K562 (cell line): ENCODE data around the gene HEMGN. TPM values are rescaled to one million over a fixed set of nuclear protein-coding genes. Genes with fewer than 3 reads are reported as not detected.

Source experiments
- BCL6 ChIP-seq: fragments of 250-450 bp; sonication (Bioruptor Pico); IDR thresholded peaks from 2 replicates; pipeline ENCODE4 v1.4.0; 2020
- CBX1 ChIP-seq: sonication (generic); IDR thresholded peaks from 2 replicates; pipeline ENCODE4 v1.6.1; 2016; ENCODE audit warnings: antibody characterized with exemption, low read depth, mild to moderate bottlenecking
- EP400 ChIP-seq: fragments of 450-650 bp; IDR thresholded peaks from 2 replicates; pipeline ENCODE4 v1.6.1; 2017; ENCODE audit warnings: antibody characterized with exemption, mild to moderate bottlenecking, moderate library complexity
- KDM5B ChIP-seq: fragments of 200-600 bp; sonication (generic); IDR thresholded peaks from 2 replicates; pipeline ENCODE4 v1.6.1; 2012; ENCODE audit warnings: low read depth, mild to moderate bottlenecking, moderate library complexity, low read length, control low read depth, inconsistent platforms; ENCODE audit not compliant: insufficient replicate concordance
- POLR2H ChIP-seq: IDR thresholded peaks from 2 replicates; pipeline ENCODE4 v1.6.1; 2016; ENCODE audit warnings: missing genetic modification characterization, low read depth, mild to moderate bottlenecking, control low read depth, missing compliant biosample characterization, moderate library complexity
- PRMT5 ChIP-seq: sonication (generic); formaldehyde crosslinking; IDR thresholded peaks from 2 replicates; pipeline ENCODE4 v1.5.0; 2020; ENCODE audit warnings: missing genetic modification reagents
- PTTG1 ChIP-seq: fragments of 450-650 bp; IDR thresholded peaks from 2 replicates; pipeline ENCODE4 v1.6.1; 2016; ENCODE audit warnings: low read depth, mild to moderate bottlenecking, missing genetic modification characterization, missing compliant biosample characterization
- RBBP5 ChIP-seq: fragments of 200-600 bp; sonication (generic); IDR thresholded peaks from 2 replicates; pipeline ENCODE4 v1.6.1; 2012; ENCODE audit warnings: borderline replicate concordance, mild to moderate bottlenecking, low read length, control low read depth, inconsistent platforms; ENCODE audit not compliant: insufficient read depth, poor library complexity, severe bottlenecking
- SMAD4 ChIP-seq: fragments of 250-450 bp; sonication (Bioruptor Pico); conservative IDR thresholded peaks from 2 replicates; pipeline ENCODE4 v1.8.0; 2021; ENCODE audit warnings: inconsistent platforms, mild to moderate bottlenecking, moderate library complexity
- STAT5B ChIP-seq: fragments of 250-450 bp; sonication (Bioruptor Pico); IDR thresholded peaks from 2 replicates; pipeline ENCODE4 v1.8.0; 2021; ENCODE audit warnings: mild to moderate bottlenecking, inconsistent platforms
- TCF7 ChIP-seq: sonication (generic); IDR thresholded peaks from 2 replicates; pipeline ENCODE4 v1.6.1; 2016; ENCODE audit warnings: antibody characterized with exemption, borderline replicate concordance
- ZNF12 ChIP-seq: sonication (generic); formaldehyde crosslinking; IDR thresholded peaks from 2 replicates; pipeline ENCODE4 v1.4.0; 2020; ENCODE audit warnings: mild to moderate bottlenecking, missing genetic modification reagents
- ZNF133 ChIP-seq: fragments of 250-450 bp; sonication (Bioruptor Pico); IDR thresholded peaks from 2 replicates; pipeline ENCODE4 v1.4.0; 2020; ENCODE audit warnings: mild to moderate bottlenecking
- polyA plus RNA-seq, 8 experiments: library from polyadenylated mRNA; depleted of rRNA in 4 of 8; stranded (reverse) in 5 of 8; unstranded in 3 of 8; fragments of >200 nt; fragmentation: Nextera tagmentation in 2 of 8; fragmentation: Illumina TruSeq in 1 of 8; extraction: Ambion mirVana in 2 of 8; extraction: Trizol in 1 of 8; gene quantifications; 2 replicates each; pipeline versions ENCODE4 v1.2.1 to v1.2.3, GENCODE V29; 2011 to 2014; ENCODE audit warnings: inconsistent platforms in 1 of 8, missing spikeins in 1 of 8
- total RNA-seq, 7 experiments: library from RNA; depleted of rRNA in 6 of 7; stranded (reverse); fragments of >200 nt in 6 of 7; fragmentation: Illumina TruSeq in 2 of 7; extraction: Trizol in 2 of 7; gene quantifications; 2 replicates each; pipeline versions ENCODE4 v1.2.1 to v1.2.3, GENCODE V29; 2011 to 2021; ENCODE audit warnings: low replicate concordance in 1 of 7
- TF ChIP-seq, protein P1 (sequence below): fragments of 450-650 bp; IDR thresholded peaks from 2 replicates; pipeline ENCODE4 v1.6.1; 2017; ENCODE audit warnings: antibody characterized with exemption
- TF ChIP-seq, protein P2 (sequence below): fragments of 250-450 bp; sonication (Bioruptor Pico); IDR thresholded peaks from 2 replicates; pipeline ENCODE4 v1.8.0; 2022; ENCODE audit warnings: inconsistent platforms
- TF ChIP-seq, protein P3 (sequence below): fragments of 250-450 bp; sonication (Bioruptor Pico); IDR thresholded peaks from 2 replicates; pipeline ENCODE4 v1.5.0; 2021
- TF ChIP-seq, protein P4 (sequence below), 2 experiments: fragments of 450-650 bp in 1 of 2; IDR thresholded peaks; 2 replicates each; pipeline ENCODE4 v1.6.1; 2011 to 2017; ENCODE audit warnings: low read depth in 2 of 2, antibody characterized with exemption in 1 of 2, borderline replicate concordance in 1 of 2, low read length in 1 of 2, mild to moderate bottlenecking in 1 of 2, mixed read lengths in 1 of 2; ENCODE audit not compliant: control insufficient read depth in 1 of 2
- TF ChIP-seq, protein P5 (sequence below): sonication (generic); formaldehyde crosslinking; IDR thresholded peaks from 2 replicates; pipeline ENCODE4 v1.9.0; 2022; ENCODE audit warnings: mild to moderate bottlenecking, missing genetic modification reagents

HEMGN gene
- total and polyA plus RNA-seq, 9 of the 15 experiments (the other 6 are each of a cell fraction or from before 2014, with no cell fraction given): 56.3 to 258 (median 137) TPM

DNA sequence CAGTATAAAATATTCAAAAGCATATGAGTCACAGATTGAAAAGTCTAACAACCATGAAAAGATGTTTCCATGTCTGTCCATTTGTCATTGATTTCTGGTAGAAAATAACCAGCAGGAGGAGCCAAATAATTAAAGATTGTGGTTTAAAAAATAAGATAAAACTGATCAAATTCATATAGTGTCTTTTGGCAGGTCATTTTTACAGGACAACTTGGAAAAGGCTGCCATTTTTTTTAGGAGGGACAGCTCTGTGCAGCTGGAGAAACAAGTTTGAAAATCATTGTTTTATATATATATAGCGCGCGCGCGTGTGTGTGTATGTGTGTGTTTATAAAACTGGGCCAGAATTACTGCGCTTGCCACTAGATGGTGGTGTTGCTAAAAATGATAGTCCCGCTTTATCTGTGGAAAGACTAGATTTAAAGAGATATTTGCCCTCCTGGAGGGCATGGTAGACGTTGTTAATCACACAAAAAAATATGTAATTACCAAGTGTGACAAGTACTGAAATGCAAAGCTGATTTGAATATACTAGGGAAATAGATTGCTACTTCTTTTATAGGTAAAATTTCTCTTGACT, 14.4 kb downstream of the HEMGN start (continued):
- TF ChIP-seq, protein P1, sequence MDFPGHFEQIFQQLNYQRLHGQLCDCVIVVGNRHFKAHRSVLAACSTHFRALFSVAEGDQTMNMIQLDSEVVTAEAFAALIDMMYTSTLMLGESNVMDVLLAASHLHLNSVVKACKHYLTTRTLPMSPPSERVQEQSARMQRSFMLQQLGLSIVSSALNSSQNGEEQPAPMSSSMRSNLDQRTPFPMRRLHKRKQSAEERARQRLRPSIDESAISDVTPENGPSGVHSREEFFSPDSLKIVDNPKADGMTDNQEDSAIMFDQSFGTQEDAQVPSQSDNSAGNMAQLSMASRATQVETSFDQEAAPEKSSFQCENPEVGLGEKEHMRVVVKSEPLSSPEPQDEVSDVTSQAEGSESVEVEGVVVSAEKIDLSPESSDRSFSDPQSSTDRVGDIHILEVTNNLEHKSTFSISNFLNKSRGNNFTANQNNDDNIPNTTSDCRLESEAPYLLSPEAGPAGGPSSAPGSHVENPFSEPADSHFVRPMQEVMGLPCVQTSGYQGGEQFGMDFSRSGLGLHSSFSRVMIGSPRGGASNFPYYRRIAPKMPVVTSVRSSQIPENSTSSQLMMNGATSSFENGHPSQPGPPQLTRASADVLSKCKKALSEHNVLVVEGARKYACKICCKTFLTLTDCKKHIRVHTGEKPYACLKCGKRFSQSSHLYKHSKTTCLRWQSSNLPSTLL: no peak
- TF ChIP-seq ZNF133 (CRISPR knock-in tag): no peak
- TF ChIP-seq, protein P2, sequence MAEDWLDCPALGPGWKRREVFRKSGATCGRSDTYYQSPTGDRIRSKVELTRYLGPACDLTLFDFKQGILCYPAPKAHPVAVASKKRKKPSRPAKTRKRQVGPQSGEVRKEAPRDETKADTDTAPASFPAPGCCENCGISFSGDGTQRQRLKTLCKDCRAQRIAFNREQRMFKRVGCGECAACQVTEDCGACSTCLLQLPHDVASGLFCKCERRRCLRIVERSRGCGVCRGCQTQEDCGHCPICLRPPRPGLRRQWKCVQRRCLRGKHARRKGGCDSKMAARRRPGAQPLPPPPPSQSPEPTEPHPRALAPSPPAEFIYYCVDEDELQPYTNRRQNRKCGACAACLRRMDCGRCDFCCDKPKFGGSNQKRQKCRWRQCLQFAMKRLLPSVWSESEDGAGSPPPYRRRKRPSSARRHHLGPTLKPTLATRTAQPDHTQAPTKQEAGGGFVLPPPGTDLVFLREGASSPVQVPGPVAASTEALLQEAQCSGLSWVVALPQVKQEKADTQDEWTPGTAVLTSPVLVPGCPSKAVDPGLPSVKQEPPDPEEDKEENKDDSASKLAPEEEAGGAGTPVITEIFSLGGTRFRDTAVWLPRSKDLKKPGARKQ (CRISPR knock-in tag): no peak
- TF ChIP-seq BCL6 (CRISPR knock-in tag): no peak
- no peak for TF ChIP-seq CBX1
- TF ChIP-seq, protein P3, sequence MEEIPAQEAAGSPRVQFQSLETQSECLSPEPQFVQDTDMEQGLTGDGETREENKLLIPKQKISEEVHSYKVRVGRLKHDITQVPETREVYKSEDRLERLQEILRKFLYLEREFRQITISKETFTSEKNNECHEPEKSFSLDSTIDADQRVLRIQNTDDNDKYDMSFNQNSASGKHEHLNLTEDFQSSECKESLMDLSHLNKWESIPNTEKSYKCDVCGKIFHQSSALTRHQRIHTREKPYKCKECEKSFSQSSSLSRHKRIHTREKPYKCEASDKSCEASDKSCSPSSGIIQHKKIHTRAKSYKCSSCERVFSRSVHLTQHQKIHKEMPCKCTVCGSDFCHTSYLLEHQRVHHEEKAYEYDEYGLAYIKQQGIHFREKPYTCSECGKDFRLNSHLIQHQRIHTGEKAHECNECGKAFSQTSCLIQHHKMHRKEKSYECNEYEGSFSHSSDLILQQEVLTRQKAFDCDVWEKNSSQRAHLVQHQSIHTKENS: no peak
- TF ChIP-seq, protein P4, sequence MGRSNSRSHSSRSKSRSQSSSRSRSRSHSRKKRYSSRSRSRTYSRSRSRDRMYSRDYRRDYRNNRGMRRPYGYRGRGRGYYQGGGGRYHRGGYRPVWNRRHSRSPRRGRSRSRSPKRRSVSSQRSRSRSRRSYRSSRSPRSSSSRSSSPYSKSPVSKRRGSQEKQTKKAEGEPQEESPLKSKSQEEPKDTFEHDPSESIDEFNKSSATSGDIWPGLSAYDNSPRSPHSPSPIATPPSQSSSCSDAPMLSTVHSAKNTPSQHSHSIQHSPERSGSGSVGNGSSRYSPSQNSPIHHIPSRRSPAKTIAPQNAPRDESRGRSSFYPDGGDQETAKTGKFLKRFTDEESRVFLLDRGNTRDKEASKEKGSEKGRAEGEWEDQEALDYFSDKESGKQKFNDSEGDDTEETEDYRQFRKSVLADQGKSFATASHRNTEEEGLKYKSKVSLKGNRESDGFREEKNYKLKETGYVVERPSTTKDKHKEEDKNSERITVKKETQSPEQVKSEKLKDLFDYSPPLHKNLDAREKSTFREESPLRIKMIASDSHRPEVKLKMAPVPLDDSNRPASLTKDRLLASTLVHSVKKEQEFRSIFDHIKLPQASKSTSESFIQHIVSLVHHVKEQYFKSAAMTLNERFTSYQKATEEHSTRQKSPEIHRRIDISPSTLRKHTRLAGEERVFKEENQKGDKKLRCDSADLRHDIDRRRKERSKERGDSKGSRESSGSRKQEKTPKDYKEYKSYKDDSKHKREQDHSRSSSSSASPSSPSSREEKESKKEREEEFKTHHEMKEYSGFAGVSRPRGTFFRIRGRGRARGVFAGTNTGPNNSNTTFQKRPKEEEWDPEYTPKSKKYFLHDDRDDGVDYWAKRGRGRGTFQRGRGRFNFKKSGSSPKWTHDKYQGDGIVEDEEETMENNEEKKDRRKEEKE (IDR thresholded peaks at IDR 0.05; ENCODE audit: borderline replicate concordance in 1 of 2, control insufficient read depth in 1 of 2, low read depth in 2 of 2, low read length in 1 of 2): 0 out of 4 replicates have a peak, but pooled peaks of 1 of the 2 experiments have one; percentile 23
- TF ChIP-seq PTTG1: no peak
- TF ChIP-seq POLR2H (tag): no peak
- no peak for TF ChIP-seq TCF7
- no peak for TF ChIP-seq KDM5B
- no peak for TF ChIP-seq ZNF12 (CRISPR knock-in tag)
- TF ChIP-seq, protein P5, sequence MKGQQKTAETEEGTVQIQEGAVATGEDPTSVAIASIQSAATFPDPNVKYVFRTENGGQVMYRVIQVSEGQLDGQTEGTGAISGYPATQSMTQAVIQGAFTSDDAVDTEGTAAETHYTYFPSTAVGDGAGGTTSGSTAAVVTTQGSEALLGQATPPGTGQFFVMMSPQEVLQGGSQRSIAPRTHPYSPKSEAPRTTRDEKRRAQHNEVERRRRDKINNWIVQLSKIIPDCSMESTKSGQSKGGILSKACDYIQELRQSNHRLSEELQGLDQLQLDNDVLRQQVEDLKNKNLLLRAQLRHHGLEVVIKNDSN (CRISPR knock-in tag): no peak
- no peak for TF ChIP-seq PRMT5 (CRISPR knock-in tag)
- TF ChIP-seq EP400: peak; percentile 60; the same call in 1 of the 2 replicates
- TF ChIP-seq STAT5B (CRISPR knock-in tag): no peak
- peak; percentile 25; the same call in 1 of the 2 replicates for TF ChIP-seq SMAD4
- TF ChIP-seq RBBP5: no peak
